Breast epithelium (tissue), 3 donors: Measurements from ENCODE around the gene VGLL4.

Source experiments
- POLR2A ChIP-seq: fragments of 450-650 bp; IDR thresholded peaks from one replicate; pipeline ENCODE4 v1.6.1; 2016; ENCODE audit warnings: antibody characterized with exemption, mild to moderate bottlenecking, moderate library complexity
- POLR2AphosphoS5 ChIP-seq, 3 donors: sonication (generic); formaldehyde crosslinking; IDR thresholded peaks; one replicate each; pipeline ENCODE4 v1.6.1; 2017; ENCODE audit warnings: antibody characterized with exemption in 3 of 3
- TF ChIP-seq, protein P1 (sequence below), 3 donors: fragments of 450-650 bp; IDR thresholded peaks; one replicate each; pipeline ENCODE4 v1.5.1; 2016 to 2017; ENCODE audit warnings: antibody characterized with exemption in 3 of 3, mild to moderate bottlenecking in 3 of 3, moderate library complexity in 3 of 3

DNA sequence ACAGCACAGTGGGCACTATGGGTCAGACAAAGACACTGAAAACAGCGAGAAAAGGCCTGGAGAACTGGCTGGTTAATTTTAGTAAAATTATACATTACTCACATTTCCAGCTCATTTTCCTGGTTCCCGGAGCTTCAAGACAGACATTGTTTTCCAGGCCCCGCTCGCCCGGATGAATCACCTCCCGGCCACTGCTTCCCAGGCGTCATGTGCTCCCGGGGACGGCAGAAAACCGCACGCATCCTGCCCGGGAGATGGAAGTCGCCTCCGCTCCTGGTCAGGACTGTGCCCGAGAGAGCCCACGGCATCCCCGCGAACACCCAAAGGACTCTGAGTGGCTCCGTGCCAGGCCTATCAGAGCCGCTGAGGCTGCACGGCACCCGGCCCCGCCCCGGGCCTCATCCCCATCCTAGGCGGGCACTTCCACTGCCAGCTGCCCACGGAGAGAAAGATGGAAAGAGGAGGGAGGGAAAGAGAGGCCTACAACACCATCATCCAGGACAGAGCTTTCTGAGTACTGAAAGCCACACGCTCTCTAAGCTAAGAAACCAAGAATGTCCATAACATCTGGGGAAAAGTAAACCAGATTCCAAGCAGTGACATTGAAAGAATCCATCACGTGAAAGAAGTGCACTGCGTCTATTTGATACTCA is 75.1 kb downstream of the VGLL4 start:
- no peak for TF ChIP-seq POLR2A
- TF ChIP-seq, protein P1, sequence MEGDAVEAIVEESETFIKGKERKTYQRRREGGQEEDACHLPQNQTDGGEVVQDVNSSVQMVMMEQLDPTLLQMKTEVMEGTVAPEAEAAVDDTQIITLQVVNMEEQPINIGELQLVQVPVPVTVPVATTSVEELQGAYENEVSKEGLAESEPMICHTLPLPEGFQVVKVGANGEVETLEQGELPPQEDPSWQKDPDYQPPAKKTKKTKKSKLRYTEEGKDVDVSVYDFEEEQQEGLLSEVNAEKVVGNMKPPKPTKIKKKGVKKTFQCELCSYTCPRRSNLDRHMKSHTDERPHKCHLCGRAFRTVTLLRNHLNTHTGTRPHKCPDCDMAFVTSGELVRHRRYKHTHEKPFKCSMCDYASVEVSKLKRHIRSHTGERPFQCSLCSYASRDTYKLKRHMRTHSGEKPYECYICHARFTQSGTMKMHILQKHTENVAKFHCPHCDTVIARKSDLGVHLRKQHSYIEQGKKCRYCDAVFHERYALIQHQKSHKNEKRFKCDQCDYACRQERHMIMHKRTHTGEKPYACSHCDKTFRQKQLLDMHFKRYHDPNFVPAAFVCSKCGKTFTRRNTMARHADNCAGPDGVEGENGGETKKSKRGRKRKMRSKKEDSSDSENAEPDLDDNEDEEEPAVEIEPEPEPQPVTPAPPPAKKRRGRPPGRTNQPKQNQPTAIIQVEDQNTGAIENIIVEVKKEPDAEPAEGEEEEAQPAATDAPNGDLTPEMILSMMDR (IDR thresholded peaks at IDR 0.05), result no peak
- TF ChIP-seq POLR2AphosphoS5 (IDR thresholded peaks at IDR 0.05), result peak in 2 of 3 donors; percentile 25 to 49
